Activated CD4-positive, CD25-positive, alpha-beta regulatory T cell (primary cell): ENCODE measurements around the gene DNM1.
"Not testable (repeated sequence)": the region's sequence is repeated elsewhere in the genome, so short reads cannot be mapped to it uniquely, and the experiment has no call there.

Experiments used
- DNase-seq, 4 experiments: peaks; one replicate each; lab custom pipeline; 2025; lab: John Stamatoyannopoulos, UW

Gene DNM1

GRCh38 chr9:128178806-128179431 is 24.3 kb upstream of the DNM1 start:
- DNase-seq = no peak

DNA sequence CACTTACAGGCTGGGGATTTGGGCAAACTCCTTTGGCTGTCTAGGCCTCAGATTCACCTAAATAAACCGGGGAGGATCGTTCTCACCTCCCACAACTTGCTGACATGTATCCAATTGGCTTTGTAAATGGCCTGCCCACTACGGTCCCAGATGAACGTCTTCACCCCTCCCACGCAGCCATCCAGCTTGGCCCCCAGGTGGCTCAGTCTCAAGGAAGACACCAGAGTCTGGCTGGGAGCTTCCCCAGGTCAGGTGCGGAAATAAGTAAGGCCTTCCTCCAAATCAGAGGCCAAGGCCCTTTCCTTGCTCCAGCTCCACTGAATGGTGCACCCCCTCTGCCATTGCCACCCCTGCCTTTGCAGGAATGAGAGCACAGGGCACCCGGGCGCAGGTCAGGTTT is 23.2 kb upstream of the DNM1 start:
- no peak for DNase-seq

DNA sequence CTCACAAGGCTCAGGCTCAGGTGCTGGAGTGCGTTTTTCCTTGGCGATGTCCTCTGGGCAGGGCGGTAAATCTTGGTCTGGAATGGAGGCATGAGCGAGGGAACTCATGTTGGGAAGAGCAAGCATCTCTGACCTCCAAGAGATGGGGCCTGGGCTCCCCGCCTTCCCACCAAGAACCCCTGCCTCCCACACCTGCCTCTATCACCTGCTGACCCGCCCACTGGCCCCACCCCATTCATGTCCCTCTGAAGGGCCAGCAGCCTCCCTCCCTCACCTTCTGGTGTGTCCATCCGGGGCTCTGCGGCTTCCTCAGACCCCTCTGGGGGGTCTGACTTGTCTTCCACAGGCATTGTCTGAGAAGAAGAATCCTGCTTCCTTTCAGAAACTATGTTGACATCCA is 22.7 kb upstream of the DNM1 start:
- DNase-seq = no peak

- DNase-seq = not testable (repeated sequence)
These were observed 21.7 kb upstream of the DNM1 start for GRCh38 chr9:128181480-128181879.

GRCh38 chr9:128182893-128183588 is 20.1 kb upstream of the DNM1 start:
- DNase-seq = no peak

GRCh38 chr9:128185979-128186965 is 16.9 kb upstream of the DNM1 start:
- DNase-seq = no peak

- no peak for DNase-seq
These were observed 15.8 kb upstream of the DNM1 start for GRCh38 chr9:128187361-128187760.

DNA sequence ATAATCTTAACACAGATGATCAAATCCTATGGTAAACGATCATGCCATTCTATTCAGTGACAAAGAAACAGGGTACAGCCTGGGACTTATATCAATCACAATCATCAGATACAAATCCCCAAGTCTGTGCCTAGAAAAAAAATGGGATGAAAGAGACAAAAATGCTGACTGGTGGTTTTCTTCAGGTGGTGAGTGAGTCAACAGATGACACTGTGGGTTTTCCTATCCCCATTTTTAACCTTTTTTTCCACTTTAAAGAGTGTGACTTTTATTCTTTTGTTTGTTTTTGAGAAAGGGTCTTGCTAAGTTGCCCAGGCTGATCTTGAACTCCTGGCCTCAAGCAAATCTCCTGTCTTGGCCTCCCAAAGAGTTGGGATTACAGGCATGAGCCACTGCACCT is 15.0 kb upstream of the DNM1 start:
- no peak for DNase-seq

DNA sequence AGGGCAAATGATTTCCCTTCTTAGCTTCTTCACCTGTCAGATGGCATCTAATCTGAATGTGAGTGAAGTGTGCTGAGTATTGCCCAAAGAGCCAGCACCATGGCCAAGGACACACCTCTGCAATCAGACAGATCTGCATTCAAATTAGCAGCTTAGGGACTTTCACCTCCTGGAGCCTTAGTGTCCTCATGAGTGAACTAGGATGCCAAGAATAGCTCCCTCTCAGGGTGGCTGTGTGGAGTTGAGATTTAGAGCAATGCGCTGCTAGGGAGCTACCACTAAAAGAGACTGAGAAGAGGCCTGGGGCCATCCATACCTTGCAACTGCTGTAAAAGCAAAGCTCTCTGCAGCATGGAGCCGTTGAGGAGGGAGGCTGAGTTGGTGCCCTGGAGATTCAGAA is 13.2 kb upstream of the DNM1 start:
- no peak for DNase-seq

DNA sequence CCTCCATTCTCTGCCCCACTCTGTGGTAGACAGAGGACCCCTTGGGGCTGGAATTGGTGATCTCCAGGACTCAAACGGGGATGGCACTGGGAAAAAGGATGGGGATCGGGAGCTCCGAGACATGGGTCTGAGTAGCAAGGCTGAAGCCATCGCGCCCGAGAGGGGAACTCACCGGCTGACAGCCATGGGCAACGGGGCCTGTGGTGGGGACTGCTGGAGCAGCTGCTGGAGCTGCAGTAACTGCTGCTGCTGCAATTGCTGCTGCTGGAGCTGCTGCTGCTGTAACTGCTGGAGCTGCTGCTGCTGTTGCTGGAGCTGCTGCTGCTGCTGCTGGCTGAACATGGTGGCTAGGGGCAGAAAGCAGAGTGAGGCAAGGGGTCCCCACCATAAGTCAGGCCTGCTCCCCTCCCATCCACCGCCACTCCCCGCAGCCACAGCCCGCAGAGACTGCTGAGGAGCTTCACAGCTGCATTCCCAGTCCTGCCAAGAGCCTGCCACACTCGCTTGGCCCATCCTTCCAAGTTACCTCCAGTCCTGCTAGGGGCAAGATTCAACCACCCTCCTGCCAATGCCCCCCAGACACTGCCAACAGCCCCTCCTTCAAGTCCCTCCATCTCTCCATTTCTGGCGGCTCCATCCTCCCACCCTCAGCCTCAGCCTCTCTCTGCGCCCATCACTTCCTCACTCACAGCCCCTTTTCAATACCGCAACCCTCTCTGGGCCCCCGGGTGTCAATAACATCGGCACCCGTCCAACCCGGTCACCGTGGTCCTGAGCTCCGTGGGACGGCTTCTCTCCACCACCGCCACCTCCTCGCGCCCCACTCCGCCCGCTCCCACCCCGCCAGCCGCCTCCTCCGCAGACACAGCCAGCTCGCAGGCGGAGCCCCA is 12.4 kb upstream of the DNM1 start:
- DNase-seq = no peak

GRCh38 chr9:128191406-128192046 is 11.7 kb upstream of the DNM1 start, which contains the start of gene CIZ1:
CIZ1 (minus strand) TSS chr9:128191572; CDS start chr9:128190857, 715 bp downstream.
- DNase-seq = peak; percentile 53 to 59 (median 56)

- peak in 1 of 4 experiments; percentile 35 for DNase-seq
These were observed 10.4 kb upstream of the DNM1 start for GRCh38 chr9:128192601-128193371.

DNA sequence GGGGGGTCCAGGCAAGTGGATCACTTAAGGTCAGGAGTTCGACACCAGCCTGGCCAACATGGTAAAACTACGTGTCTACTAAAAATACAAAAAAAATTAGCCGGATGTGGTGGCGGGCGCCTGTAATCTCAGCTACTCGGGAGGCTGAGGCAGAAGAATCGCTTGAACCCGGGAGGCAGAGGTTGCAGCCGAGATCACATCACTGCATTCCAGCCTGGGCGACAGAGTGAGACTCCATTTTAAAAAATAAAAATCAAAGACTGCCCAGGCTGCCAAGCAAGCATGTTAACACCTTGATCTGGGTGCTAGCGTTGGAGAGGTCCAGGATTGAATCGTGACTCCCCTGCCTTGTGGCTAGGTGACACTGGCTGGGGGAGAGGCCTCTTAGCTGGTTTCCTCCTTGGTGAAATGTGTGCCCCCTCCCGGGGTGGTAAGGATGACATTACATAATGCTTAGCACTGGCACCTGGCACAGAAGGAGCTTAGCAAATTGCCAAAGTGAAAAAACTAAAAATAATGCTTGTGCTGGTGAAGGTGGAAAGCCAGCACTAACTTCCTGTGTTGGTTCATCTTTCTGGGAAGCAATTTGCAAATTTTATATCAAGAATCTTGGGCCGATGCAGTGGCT is 9.6 kb upstream of the DNM1 start:
- no peak for DNase-seq

DNA sequence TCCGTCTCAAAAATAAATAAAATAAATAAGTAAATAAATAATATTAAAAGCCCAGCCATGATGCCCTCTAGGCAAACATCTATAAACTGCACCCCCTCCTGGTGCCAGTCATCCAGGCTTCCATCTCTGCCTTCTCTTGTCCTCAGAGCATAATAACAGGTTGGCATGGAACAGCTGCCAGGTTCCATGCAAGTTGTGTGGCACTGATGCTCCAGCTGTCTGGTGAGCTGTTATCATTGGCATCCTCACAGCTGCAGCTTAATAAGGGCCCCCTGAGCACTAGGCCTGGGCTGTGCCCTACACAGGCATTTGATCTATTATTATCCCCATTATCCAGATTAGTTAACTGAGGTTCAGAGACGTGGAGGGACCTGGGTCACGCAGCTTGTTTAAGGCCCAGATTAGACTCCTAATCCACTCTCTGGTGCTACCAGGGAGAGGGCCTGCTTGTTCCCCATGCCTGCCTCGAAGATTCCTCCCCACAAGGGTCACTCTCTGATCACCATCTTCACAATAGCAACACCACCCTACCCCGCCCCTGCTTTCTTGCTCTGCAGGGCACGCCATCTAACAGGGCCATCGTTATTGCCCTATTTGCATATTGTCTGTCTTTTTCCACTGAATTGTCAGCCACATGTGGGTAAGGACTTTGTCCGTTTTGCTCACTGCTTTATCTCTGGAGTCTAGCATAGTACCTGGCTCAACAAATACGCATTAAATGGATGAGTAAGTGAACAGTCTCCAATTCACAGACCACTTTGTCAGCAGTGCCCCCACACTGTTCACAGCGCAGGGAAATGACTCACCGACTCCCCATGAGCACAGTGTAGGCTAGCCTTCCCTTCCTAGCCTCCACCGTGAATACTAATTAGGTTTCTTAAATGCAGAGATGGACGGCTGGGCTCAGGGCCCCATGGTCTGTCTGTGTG is 1.5 kb upstream of the DNM1 start:
- no peak for DNase-seq

DNA sequence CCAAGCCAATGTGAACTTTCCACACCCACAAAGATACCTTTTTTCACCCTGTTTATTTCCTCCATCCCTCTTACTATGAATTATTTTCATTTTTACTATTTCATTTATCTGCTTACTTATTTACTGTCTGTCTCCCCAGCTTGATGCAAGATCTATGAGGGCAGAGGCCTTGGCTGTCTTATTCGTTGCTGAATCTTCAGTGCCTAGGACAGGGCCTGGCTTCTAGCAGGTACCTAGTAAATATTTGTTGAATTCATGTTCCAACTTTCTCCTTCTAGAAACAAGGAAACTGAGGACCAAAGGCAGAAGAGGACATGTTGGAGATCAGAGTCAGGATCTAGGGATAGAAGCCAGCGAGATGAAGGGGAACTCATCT is 543 bp upstream of the DNM1 start:
- DNase-seq = no peak

GRCh38 chr9:128203707-128204551 is 750 bp downstream of the DNM1 start:
- no peak for DNase-seq

- DNase-seq = no peak
These were observed 1.7 kb downstream of the DNM1 start for GRCh38 chr9:128204858-128205257.
